ENCODE measurements around the gene EN1. TPM values are rescaled to one million over a fixed set of nuclear protein-coding genes. Genes with fewer than 3 reads are reported as not detected.

EN1 gene
- not detected for total RNA-seq (2013)
- polyA plus RNA-seq, result not detected
- polyA minus RNA-seq, result not detected in 2 replicates
- 0 to 0.23 (median 0) reads per million in 11 experiments for total RNA-seq

- no peak within 1 kb of the TSS for H3K9ac ChIP-seq (ENCODE audit: insufficient read depth, low read length, poor library complexity, severe bottlenecking)
- 2% methylated on average over 43 of the region's 64 CpGs for WGBS (ENCODE audit: insufficient coverage)
- peaks cover 4 to 6% of the 10 kb centered on the region in 2 donors for H3K4me1 ChIP-seq (ENCODE audit: control insufficient read depth in 1 of 2, insufficient read depth in 2 of 2, low read length in 2 of 2)
- peaks cover 4 to 54% of the 10 kb centered on the region in 2 donors for H3K9me3 ChIP-seq (replicated peaks in 1 of 2; ENCODE audit: control insufficient read depth in 1 of 2, insufficient read depth in 1 of 2, low read length in 2 of 2)
- H3K4me1 Mint-ChIP-seq, result peaks cover 32% of the 10 kb centered on the region
- H3K36me3 ChIP-seq (replicated peaks in 1 of 2; ENCODE audit: control insufficient read depth in 1 of 2, insufficient read depth in 2 of 2, low read length in 2 of 2), result no peaks in the 10 kb centered on the region
- peak within 1 kb of the TSS; percentile 47 to 77 for H3K4me3 Mint-ChIP-seq
- H3K36me3 Mint-ChIP-seq, result peaks cover 2 to 10% of the 10 kb centered on the region in 2 donors
- peak within 1 kb of the TSS; percentile 31 for H3K4me2 ChIP-seq (replicated peaks; ENCODE audit: extremely low read depth, low read length, poor library complexity, severe bottlenecking)
- no peak for TF ChIP-seq CTCF (IDR thresholded peaks at IDR 0.05)
- peak within 1 kb of the TSS in 1 of 3 experiments; percentile 8 for H3K4me3 ChIP-seq (replicated peaks in 1 of 3; ENCODE audit: low read depth in 2 of 3, low read length in 3 of 3)
- DNase-seq, result no peak
- no peak within 1 kb of the TSS for H2AFZ ChIP-seq (ENCODE audit: insufficient read depth, low read depth, low read length, poor library complexity, severe bottlenecking)
- peaks cover 72 to 95% of the 10 kb centered on the region in 2 donors for H3K27me3 ChIP-seq (ENCODE audit: control insufficient read depth in 2 of 2, insufficient read depth in 2 of 2, low read length in 2 of 2)
- H3K79me2 ChIP-seq (ENCODE audit: insufficient read depth, low read length), result no peaks in the 10 kb centered on the region
- H3K27ac ChIP-seq (ENCODE audit: low read depth in 1 of 2, low read length in 2 of 2), result no peak within 1 kb of the TSS
- H3K27ac Mint-ChIP-seq, result no peak within 1 kb of the TSS
- H3K27me3 Mint-ChIP-seq (ENCODE audit: low read depth in 3 of 3), result peaks cover 89 to 95% (median 92%) of the 10 kb centered on the region in 3 donors
- intact Hi-C loops (cut with micrococcal nuclease), result no loop called here
- H4K20me1 ChIP-seq (ENCODE audit: insufficient read depth, low read length), result no peaks in the 10 kb centered on the region
- peaks cover 0 to 31% (median 20%) of the 10 kb centered on the region in 7 donors for H3K9me3 Mint-ChIP-seq
Observed at GRCh38 chr2:118846953-118847761, at the start of gene EN1. TSS of gene EN1 (minus strand) at chr2:118847648. CDS start at chr2:118847167, 481 bp downstream.

GRCh38 chr2:118893100-118893499 is 45.7 kb upstream of the EN1 start:
- Histone ChIP-seq H3K4me1 (ENCODE audit: control insufficient read depth in 1 of 2, insufficient read depth in 2 of 2, low read length in 2 of 2) (no peaks in the 10 kb centered on the region), H3K9ac (ENCODE audit: insufficient read depth, low read length, poor library complexity, severe bottlenecking) (no peak overlapping the region), H2AFZ (ENCODE audit: insufficient read depth, low read depth, low read length, poor library complexity, severe bottlenecking) (no peak overlapping the region), H3K79me2 (ENCODE audit: insufficient read depth, low read length) (no peaks in the 10 kb centered on the region), H3K9me3 (replicated peaks in 1 of 2; ENCODE audit: control insufficient read depth in 1 of 2, insufficient read depth in 1 of 2, low read length in 2 of 2) (peaks cover 4 to 19% of the 10 kb centered on the region in 2 donors), H3K27me3 (ENCODE audit: control insufficient read depth in 2 of 2, insufficient read depth in 2 of 2, low read length in 2 of 2) (peaks cover 5 to 8% of the 10 kb centered on the region in 2 donors), H3K36me3 (replicated peaks in 1 of 2; ENCODE audit: control insufficient read depth in 1 of 2, insufficient read depth in 2 of 2, low read length in 2 of 2) (no peaks in the 10 kb centered on the region), H3K4me3 (replicated peaks in 1 of 3; ENCODE audit: low read depth in 2 of 3, low read length in 3 of 3) (no peak overlapping the region), H3K4me2 (replicated peaks; ENCODE audit: extremely low read depth, low read length, poor library complexity, severe bottlenecking) (no peak overlapping the region), H3K27ac (ENCODE audit: low read depth in 1 of 2, low read length in 2 of 2) (no peak overlapping the region), H4K20me1 (ENCODE audit: insufficient read depth, low read length) (no peaks in the 10 kb centered on the region)
- no peak for TF ChIP-seq CTCF (IDR thresholded peaks at IDR 0.05)
- H3K4me1 Mint-ChIP-seq, result no peaks in the 10 kb centered on the region
- peaks cover 9 to 27% (median 17%) of the 10 kb centered on the region in 7 donors for H3K9me3 Mint-ChIP-seq
- H3K27ac Mint-ChIP-seq, result peak overlapping the region in 1 of 7 donors; percentile 32
- intact Hi-C loops (cut with micrococcal nuclease), result no loop called here
- WGBS (ENCODE audit: insufficient coverage), result 80% methylated on average over 1 of the region's 3 CpGs
- H3K4me3 Mint-ChIP-seq, result no peak overlapping the region
- H3K36me3 Mint-ChIP-seq, result peaks cover 2 to 5% of the 10 kb centered on the region in 2 donors
- no peak for DNase-seq
- H3K27me3 Mint-ChIP-seq (ENCODE audit: low read depth in 3 of 3), result peaks cover 11 to 21% (median 15%) of the 10 kb centered on the region in 3 donors

Measured in CD14-positive monocyte (primary cell).